Neural crest cell (in vitro differentiated cells): ENCODE measurements around the gene GPR137C. TPM values are rescaled to one million over a fixed set of nuclear protein-coding genes. Genes with fewer than 3 reads are reported as not detected.

Source experiments
- DNase-seq: peaks from one replicate; pipeline ENCODE4 v3.0.0; 2021; ENCODE audit warnings: low read depth, mixed read lengths, low spot score
- H3K27ac Mint-ChIP-seq: one replicate; pipeline ENCODE4 v1.8.0; 2021; ENCODE audit warnings: mild to moderate bottlenecking, mixed read lengths; ENCODE audit not compliant: unreplicated experiment
- H3K27me3 Mint-ChIP-seq: 2 replicates; pipeline ENCODE4 v1.8.0; 2021; ENCODE audit warnings: low read depth, mild to moderate bottlenecking, mixed read lengths
- H3K36me3 Mint-ChIP-seq: 2 replicates; pipeline ENCODE4 v1.8.0; 2021; ENCODE audit warnings: low read depth, mild to moderate bottlenecking, mixed read lengths
- H3K4me1 Mint-ChIP-seq: 2 replicates; pipeline ENCODE4 v1.8.0; 2021; ENCODE audit warnings: mixed read lengths
- H3K4me3 Mint-ChIP-seq: one replicate; pipeline ENCODE4 v1.8.0; 2021; ENCODE audit warnings: mild to moderate bottlenecking, mixed read lengths
- H3K9me3 Mint-ChIP-seq: 2 replicates; pipeline ENCODE4 v1.8.0; 2021; ENCODE audit warnings: mixed read lengths
- CTCF ChIP-seq: fragments of 200-600 bp; sonication (generic); conservative IDR thresholded peaks from 2 replicates; pipeline ENCODE4 v1.5.0; 2021; ENCODE audit warnings: antibody characterized with exemption, mild to moderate bottlenecking
- total RNA-seq: library from RNA; stranded (reverse); gene quantifications from 2 replicates; pipeline ENCODE4 v1.2.1, GENCODE V29; 2021

The GPR137C gene
- total RNA-seq, 1 donor from 2014 or later = 3.9 TPM

- peaks cover 4% of the 10 kb centered on the region for H3K36me3 Mint-ChIP-seq
- no peak for DNase-seq
- H3K27ac Mint-ChIP-seq = no peak overlapping the region
- no peaks in the 10 kb centered on the region for H3K27me3 Mint-ChIP-seq
- peaks cover under 1% of the 10 kb centered on the region for H3K9me3 Mint-ChIP-seq
- no peak for TF ChIP-seq CTCF
- H3K4me3 Mint-ChIP-seq = no peak overlapping the region
- H3K4me1 Mint-ChIP-seq = no peaks in the 10 kb centered on the region
Observed at GRCh38 chr14:52618602-52619001, 66.0 kb downstream of the GPR137C start.

- Mint-ChIP-seq H3K4me3 (no peak overlapping the region), H3K4me1 (no peaks in the 10 kb centered on the region), H3K27me3 (no peaks in the 10 kb centered on the region), H3K9me3 (no peaks in the 10 kb centered on the region), H3K27ac (no peak overlapping the region), H3K36me3 (no peaks in the 10 kb centered on the region)
- no peak for TF ChIP-seq CTCF
- DNase-seq = no peak
Observed at GRCh38 chr14:52619687-52620086, 67.1 kb downstream of the GPR137C start.

- no peaks in the 10 kb centered on the region for H3K27me3 Mint-ChIP-seq
- DNase-seq = no peak
- H3K4me1 Mint-ChIP-seq = no peaks in the 10 kb centered on the region
- no peak overlapping the region for H3K27ac Mint-ChIP-seq
- peaks cover 16% of the 10 kb centered on the region for H3K36me3 Mint-ChIP-seq
- no peak for TF ChIP-seq CTCF
- peaks cover 3% of the 10 kb centered on the region for H3K9me3 Mint-ChIP-seq
- H3K4me3 Mint-ChIP-seq = no peak overlapping the region
Observed at GRCh38 chr14:52640137-52640536, 87.5 kb downstream of the GPR137C start.

GRCh38 chr14:52641745-52642144 lies 89.1 kb downstream of the GPR137C start:
- TF ChIP-seq CTCF = no peak
- peaks cover 18% of the 10 kb centered on the region for H3K36me3 Mint-ChIP-seq
- H3K27ac Mint-ChIP-seq = no peak overlapping the region

GRCh38 chr14:52649511-52649910 lies 96.9 kb downstream of the GPR137C start:
- no peak for DNase-seq
- H3K27me3 Mint-ChIP-seq = no peaks in the 10 kb centered on the region
- H3K36me3 Mint-ChIP-seq = peaks cover 8% of the 10 kb centered on the region
- H3K4me1 Mint-ChIP-seq = no peaks in the 10 kb centered on the region
- H3K27ac Mint-ChIP-seq = no peak overlapping the region
- H3K4me3 Mint-ChIP-seq = no peak overlapping the region
- TF ChIP-seq CTCF = no peak
- no peaks in the 10 kb centered on the region for H3K9me3 Mint-ChIP-seq

More at GRCh38 chr14:52641745-52642144, 89.1 kb downstream of the GPR137C start:
- no peak overlapping the region for H3K4me3 Mint-ChIP-seq
- H3K9me3 Mint-ChIP-seq = peaks cover 3% of the 10 kb centered on the region
- H3K4me1 Mint-ChIP-seq = no peaks in the 10 kb centered on the region
- no peaks in the 10 kb centered on the region for H3K27me3 Mint-ChIP-seq
- no peak for DNase-seq

GRCh38 chr14:52650774-52651173 lies 98.1 kb downstream of the GPR137C start:
- Mint-ChIP-seq H3K9me3 (no peaks in the 10 kb centered on the region), H3K4me1 (no peaks in the 10 kb centered on the region), H3K4me3 (no peak overlapping the region), H3K27ac (no peak overlapping the region), H3K27me3 (no peaks in the 10 kb centered on the region), H3K36me3 (peaks cover 10% of the 10 kb centered on the region)
- DNase-seq = no peak
- no peak for TF ChIP-seq CTCF
